GM12878 (cell line): ENCODE results near the gene KIN. TPM values are rescaled to one million over a fixed set of nuclear protein-coding genes. Genes with fewer than 3 reads are reported as not detected.

Experiments used
- ATAC-seq: fragments of 200-7000 bp; cut with Tn5 transposase; 3 replicates; pipeline ENCODE4 v1.9.1; 2020; ENCODE audit warnings: mild to moderate bottlenecking, moderate library complexity
- BruUV-seq: library from RNA; stranded (reverse); fragments of 400-500 nt; replicated peaks from 2 replicates; lab custom pipeline; 2021; lab: Mats Ljungman, UMichigan
- CTCF ChIA-PET: fragments of 300-600 bp; sonication (Branson Sonifier 250); formaldehyde crosslinking; extraction: SDS; loops from one replicate; lab custom pipeline; 2021; ENCODE audit warnings: inconsistent platforms; lab: Yijun Ruan, JAX
- POLR2A ChIA-PET: fragments of 350-600 bp; formaldehyde crosslinking; extraction: SDS; loops from one replicate; lab custom pipeline; 2021; ENCODE audit warnings: inconsistent platforms; lab: Charles Lee
- RAD21 ChIA-PET: fragments of 300-600 bp; sonication (Branson Sonifier 250); formaldehyde crosslinking; loops from one replicate; lab custom pipeline; 2023; ENCODE audit warnings: antibody characterized with exemption; ENCODE audit not compliant: unreplicated experiment; lab: Charles Lee
- SMC1A ChIA-PET: fragments of 300-600 bp; sonication (Branson Sonifier 250); formaldehyde crosslinking; loops from one replicate; lab custom pipeline; 2023; ENCODE audit not compliant: unreplicated experiment, uncharacterized antibody; lab: Charles Lee
- DNase-seq: peaks from one replicate; pipeline ENCODE4 v3.0.0-alpha.2; 2011; ENCODE audit warnings: low read depth, low spot score
- FAIRE-seq: peaks from 3 replicates; lab custom pipeline; 2011; peaks lifted over from hg19 to GRCh38; lab: Jason Lieb, UNC
- H2AFZ ChIP-seq: 2 replicates; pipeline ENCODE4 v1.6.0; 2011; ENCODE audit warnings: low read depth, low read length, control low read depth; ENCODE audit not compliant: control insufficient read depth
- H3K27ac ChIP-seq: 2 replicates; pipeline ENCODE4 v1.5.1; 2011; ENCODE audit warnings: control low read depth; ENCODE audit not compliant: control insufficient read depth, insufficient read depth
- H3K27me3 ChIP-seq, 2 experiments: replicated peaks in 1 of 2; 2 replicates each; pipeline versions ENCODE4 v1.6.0 to v1.6.1; 2011; ENCODE audit warnings: low read length in 1 of 2; ENCODE audit not compliant: control insufficient read depth in 2 of 2, insufficient read depth in 2 of 2
- H3K36me3 ChIP-seq, 2 experiments: 2 replicates each; pipeline ENCODE4 v1.5.1; 2011; ENCODE audit warnings: low read length in 1 of 2; ENCODE audit not compliant: control insufficient read depth in 2 of 2, insufficient read depth in 2 of 2
- H3K4me1 ChIP-seq: 2 replicates; pipeline ENCODE4 v1.6.1; 2011; ENCODE audit warnings: mild to moderate bottlenecking, low read length, moderate library complexity, mixed read lengths; ENCODE audit not compliant: control insufficient read depth, insufficient read depth
- H3K4me2 ChIP-seq: 2 replicates; pipeline ENCODE4 v1.6.0; 2011; ENCODE audit warnings: control low read depth; ENCODE audit not compliant: control insufficient read depth, insufficient read depth
- H3K4me3 ChIP-seq: fragments of 200-600 bp; sonication (generic); 2 replicates; pipeline ENCODE4 v1.5.1; 2016
- H3K79me2 ChIP-seq: 2 replicates; pipeline ENCODE4 v1.6.0; 2011; ENCODE audit warnings: low read length; ENCODE audit not compliant: control insufficient read depth, insufficient read depth
- H3K9ac ChIP-seq: 2 replicates; pipeline ENCODE4 v1.8.0; 2011; ENCODE audit warnings: low read length, control low read depth, mixed read lengths; ENCODE audit not compliant: control insufficient read depth, insufficient read depth
- H3K9me3 ChIP-seq: replicated peaks from 3 replicates; pipeline ENCODE4 v1.5.1; 2011; ENCODE audit warnings: mild to moderate bottlenecking, low read length; ENCODE audit not compliant: control insufficient read depth, insufficient read depth
- H4K20me1 ChIP-seq: 2 replicates; pipeline ENCODE4 v1.6.0; 2011; ENCODE audit not compliant: control insufficient read depth, insufficient read depth
- BRCA1 ChIP-seq: IDR thresholded peaks from 2 replicates; pipeline ENCODE4 v1.6.1; 2011; ENCODE audit warnings: low read depth, low read length, improper control_type of control experiment
- CEBPZ ChIP-seq: fragments of 150-350 bp; IDR thresholded peaks from 2 replicates; pipeline ENCODE4 v1.6.1; 2016; ENCODE audit warnings: low read depth, low read length
- CHD1 ChIP-seq: IDR thresholded peaks from 2 replicates; pipeline ENCODE4 v1.6.1; 2012; ENCODE audit warnings: low read depth, low read length, improper control_type of control experiment
- FOXK2 ChIP-seq: fragments of 450-650 bp; IDR thresholded peaks from 2 replicates; pipeline ENCODE4 v1.6.1; 2017; ENCODE audit warnings: mild to moderate bottlenecking, moderate library complexity
- KAT2A ChIP-seq: conservative IDR thresholded peaks from 2 replicates; pipeline ENCODE4 v1.6.1; 2011; ENCODE audit warnings: low read depth, low read length; ENCODE audit not compliant: control insufficient read depth
- PML ChIP-seq: IDR thresholded peaks from 2 replicates; pipeline ENCODE4 v1.6.1; 2012; ENCODE audit warnings: low read length, inconsistent platforms
- POLR2AphosphoS2 ChIP-seq: IDR thresholded peaks from 2 replicates; pipeline ENCODE4 v1.6.1; 2011; ENCODE audit warnings: low read depth, mild to moderate bottlenecking, low read length, improper control_type of control experiment, moderate library complexity
- POLR2AphosphoS5 ChIP-seq: IDR thresholded peaks from 2 replicates; pipeline ENCODE4 v1.6.1; 2011; ENCODE audit warnings: mild to moderate bottlenecking, low read length, inconsistent platforms
- RUNX3 ChIP-seq: IDR thresholded peaks from 2 replicates; pipeline ENCODE4 v1.6.1; 2012; ENCODE audit warnings: low read length, inconsistent platforms
- SMAD1 ChIP-seq: fragments of 450-650 bp; IDR thresholded peaks from 2 replicates; pipeline ENCODE4 v1.6.1; 2018; ENCODE audit warnings: mild to moderate bottlenecking, low read depth; ENCODE audit not compliant: partially characterized antibody
- SPI1 ChIP-seq: IDR thresholded peaks from 2 replicates; pipeline ENCODE4 v1.6.1; 2011; ENCODE audit warnings: low read depth, mild to moderate bottlenecking, low read length, moderate library complexity, borderline replicate concordance; ENCODE audit not compliant: insufficient read depth
- TCF7 ChIP-seq: IDR thresholded peaks from 2 replicates; pipeline ENCODE4 v1.6.1; 2014; ENCODE audit warnings: antibody characterized with exemption, borderline replicate concordance
- ZNF384 ChIP-seq: IDR thresholded peaks from 2 replicates; pipeline ENCODE4 v1.6.1; 2012; ENCODE audit warnings: low read depth, mild to moderate bottlenecking, low read length, improper control_type of control experiment, borderline replicate concordance
- WGBS: methylation state at CpG from one replicate; pipeline ENCODE4 v1.1.6; 2016; ENCODE audit warnings: low lambda C conversion rate; ENCODE audit not compliant: insufficient replicate concordance, insufficient coverage; ENCODE audit errors: missing lambda C conversion rate; 5-methylcytosine and 5-hydroxymethylcytosine counted together
- in situ Hi-C: fragments of 300-500 bp; cut with MboI; formaldehyde crosslinking; loops from 9 replicates; pipeline ENCODE4 v1.14.3; 2018; ENCODE audit warnings: mixed read lengths
- intact Hi-C: fragments of 100-400 bp; cut with micrococcal nuclease; formaldehyde crosslinking; loops from one replicate; pipeline ENCODE4 v1.14.2; 2022; ENCODE audit not compliant: unreplicated experiment
- polyA plus RNA-seq, 11 experiments: library from polyadenylated mRNA; depleted of rRNA in 4 of 11; unstranded in 6 of 11; stranded (reverse) in 5 of 11; fragments of >200 nt; fragmentation: Nextera tagmentation in 4 of 11; fragmentation: Illumina TruSeq in 1 of 11; extraction: Ambion mirVana in 4 of 11; extraction: Trizol in 1 of 11; gene quantifications; 1 replicate in 1 of 11; 2 replicates in 10 of 11; pipeline versions ENCODE4 v1.2.1 to v1.2.3, GENCODE V29; 2011 to 2016; ENCODE audit warnings: inconsistent platforms in 2 of 11, missing spikeins in 2 of 11, low read depth in 1 of 11
- total RNA-seq, 4 experiments: library from RNA; depleted of rRNA in 3 of 4; stranded (reverse); fragments of >200 nt in 3 of 4; fragmentation: Illumina TruSeq in 1 of 4; extraction: Trizol in 1 of 4; gene quantifications; 2 replicates each; pipeline versions ENCODE4 v1.2.1 to v1.2.3, GENCODE V29; 2013 to 2021
- TF ChIP-seq, protein P1 (sequence below): IDR thresholded peaks from 2 replicates; pipeline ENCODE4 v1.6.1; 2011; ENCODE audit warnings: borderline replicate concordance, low read depth, mild to moderate bottlenecking, moderate library complexity, low read length; ENCODE audit not compliant: insufficient read depth, poor library complexity, severe bottlenecking

KIN gene
- total and polyA plus RNA-seq, 10 of the 15 experiments (the other 5 are each of a cell fraction or from before 2014, with no cell fraction given) = 6.8 to 33.2 (median 11.3) TPM

- TF ChIP-seq, protein P1, sequence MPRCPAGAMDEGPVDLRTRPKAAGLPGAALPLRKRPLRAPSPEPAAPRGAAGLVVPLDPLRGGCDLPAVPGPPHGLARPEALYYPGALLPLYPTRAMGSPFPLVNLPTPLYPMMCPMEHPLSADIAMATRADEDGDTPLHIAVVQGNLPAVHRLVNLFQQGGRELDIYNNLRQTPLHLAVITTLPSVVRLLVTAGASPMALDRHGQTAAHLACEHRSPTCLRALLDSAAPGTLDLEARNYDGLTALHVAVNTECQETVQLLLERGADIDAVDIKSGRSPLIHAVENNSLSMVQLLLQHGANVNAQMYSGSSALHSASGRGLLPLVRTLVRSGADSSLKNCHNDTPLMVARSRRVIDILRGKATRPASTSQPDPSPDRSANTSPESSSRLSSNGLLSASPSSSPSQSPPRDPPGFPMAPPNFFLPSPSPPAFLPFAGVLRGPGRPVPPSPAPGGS = no peak
- no peak for TF ChIP-seq SMAD1
- TF ChIP-seq, all 136 proteins: peak for 0
Measured at GRCh38 chr10:7720478-7720877, 67.3 kb downstream of the KIN start (continued).

DNA sequence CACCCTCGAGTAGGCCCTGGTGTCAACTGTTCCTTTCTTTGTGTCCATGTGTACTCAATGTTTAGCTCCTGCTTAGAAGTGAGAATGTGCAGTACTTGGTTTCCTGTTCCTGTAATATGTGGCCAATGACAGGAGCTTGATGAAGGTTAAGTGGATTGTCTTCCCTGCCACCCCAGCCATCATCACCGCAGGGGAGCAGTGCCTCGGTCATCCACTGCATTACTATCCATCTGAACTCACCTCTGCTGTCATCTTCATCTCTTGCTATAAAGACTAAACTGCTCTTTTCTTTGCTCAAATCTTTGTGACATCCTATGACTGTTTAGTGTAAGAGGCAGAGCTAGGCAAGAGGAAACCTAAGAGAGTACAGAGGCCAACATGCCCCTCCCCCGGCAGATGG, 69.1 kb downstream of the KIN start:
- no peak for FAIRE-seq
- no TSS peak for BruUV-seq
- H3K9ac ChIP-seq = no peak overlapping the region
- TF ChIP-seq POLR2AphosphoS2 (no peak), PML (no peak), ZNF384 (no peak), CEBPZ (no peak), CHD1 (no peak), FOXK2 (no peak), RUNX3 (no peak), POLR2AphosphoS5 (no peak), BRCA1 (no peak), SPI1 (no peak), KAT2A (no peak), TCF7 (no peak)

More for the DNA sequence above, 69.1 kb downstream of the KIN start:
- H3K4me1 ChIP-seq = no peaks in the 10 kb centered on the region
- 41% methylated on average over 4 of the region's 4 CpGs for WGBS
- no peaks in the 10 kb centered on the region for H3K79me2 ChIP-seq
- DNase-seq (no peak), ATAC-seq (no peak)
- no peaks in the 10 kb centered on the region for H4K20me1 ChIP-seq
- intact Hi-C loops (no loop called here), in situ Hi-C loops (no loop called here)
- no peak overlapping the region for H3K27ac ChIP-seq
- H3K36me3 ChIP-seq = no peaks in the 10 kb centered on the region
- H3K4me3 ChIP-seq = no peak overlapping the region
- ChIA-PET SMC1A (interaction anchor here (1.4 kb wide), 1 partner anchor 18 kb away, joined by 3 read pairs; no protein-coding TSS in a partner anchor), CTCF (interaction anchor here (1.3 to 2.2 kb wide), 2 partner anchors 11 to 193 kb away, joined by 3 to 6 read pairs; no protein-coding TSS in a partner anchor), RAD21 (no interaction called here), POLR2A (no interaction called here)
- no peak overlapping the region for H3K4me2 ChIP-seq
- peaks cover 0 to 2% of the 10 kb centered on the region in 2 experiments; a peak in 2 of 4 replicates for H3K27me3 ChIP-seq
- H2AFZ ChIP-seq = no peak overlapping the region
- no peaks in the 10 kb centered on the region for H3K9me3 ChIP-seq
